Epithelial cell of proximal tubule (primary cell): ENCODE results near the gene SLC6A15. TPM values are rescaled to one million over a fixed set of nuclear protein-coding genes. Genes with fewer than 3 reads are reported as not detected.

Experiments
- DNase-seq: peaks from one replicate; pipeline ENCODE4 v3.0.0-alpha.2; 2011; ENCODE audit warnings: low read depth
- H3K4me3 ChIP-seq: 2 replicates; pipeline ENCODE4 v1.5.1; 2011; ENCODE audit warnings: low read depth, mild to moderate bottlenecking, low read length
- CTCF ChIP-seq: conservative IDR thresholded peaks from 2 replicates; pipeline ENCODE4 v1.5.1; 2012; ENCODE audit warnings: low read depth, mild to moderate bottlenecking, low read length
- total RNA-seq: library from RNA; depleted of rRNA; stranded (reverse); fragments of >200 nt; gene quantifications from 2 replicates; pipeline ENCODE4 v1.2.3, GENCODE V29; 2015

Gene SLC6A15
- total RNA-seq, 1 donor from 2014 or later, result 1.4 TPM

- TF ChIP-seq CTCF, result no peak
- no peak for DNase-seq
- H3K4me3 ChIP-seq, result peak overlapping the region; percentile 59
These were observed 1.9 kb downstream of the SLC6A15 start for GRCh38 chr12:84910549-84911241.

- TF ChIP-seq CTCF, result no peak
- no peak overlapping the region for H3K4me3 ChIP-seq
- DNase-seq, result no peak
These were observed 8.5 kb downstream of the SLC6A15 start for GRCh38 chr12:84904051-84904450.

DNA sequence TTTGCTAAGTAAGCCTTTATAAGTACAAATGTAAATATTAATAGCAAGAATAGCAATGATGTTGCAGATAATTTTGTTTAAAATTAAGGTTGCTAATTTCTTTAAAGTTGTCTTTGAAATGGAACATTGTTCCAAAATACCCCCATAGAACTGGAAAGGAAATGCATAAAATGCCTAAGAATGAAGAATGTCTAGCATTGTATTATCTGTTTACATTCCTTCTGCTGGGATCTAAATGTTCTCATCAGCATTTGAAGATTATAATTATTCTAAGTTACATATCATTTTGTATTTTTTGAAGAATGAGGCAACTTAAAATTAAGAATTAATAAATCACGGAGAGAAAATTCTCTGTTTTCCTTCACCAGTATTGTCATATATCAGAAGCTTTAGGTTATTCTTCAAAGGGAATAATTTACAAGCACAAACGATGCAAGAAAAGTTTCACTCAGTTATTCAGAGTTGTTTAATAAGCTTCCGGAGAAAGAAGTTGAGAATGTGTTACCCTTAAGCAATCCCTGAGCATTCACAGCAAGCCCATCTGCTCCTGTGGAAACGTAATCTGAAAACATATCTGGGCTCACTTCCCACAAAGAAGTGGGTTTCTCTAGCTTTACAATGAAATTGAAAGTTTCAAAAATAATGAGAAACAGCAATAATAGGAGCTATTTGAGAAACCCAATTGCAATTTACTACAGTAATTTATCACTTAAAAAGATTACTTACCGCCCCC is 21.3 kb downstream of the SLC6A15 start:
- no peak overlapping the region for H3K4me3 ChIP-seq
- no peak for DNase-seq
- TF ChIP-seq CTCF, result no peak

DNA sequence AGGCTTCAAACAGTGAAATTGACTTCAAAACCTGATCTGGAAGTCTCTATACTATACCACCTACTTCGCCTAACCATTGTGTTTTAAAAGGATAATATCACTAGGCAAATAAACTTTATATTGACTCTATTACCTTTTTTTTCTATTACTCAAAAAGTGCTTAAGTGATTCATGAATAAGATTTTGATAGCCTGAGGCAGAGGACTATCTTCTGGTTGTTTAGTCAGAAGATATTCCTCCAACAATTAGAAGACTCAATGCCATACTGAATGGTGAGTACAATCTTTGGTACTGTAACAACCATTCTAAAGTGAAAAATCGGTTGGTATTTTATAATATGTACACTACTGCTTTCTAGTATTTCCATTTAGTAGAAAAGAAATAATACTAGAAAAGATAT is 22.8 kb downstream of the SLC6A15 start:
- TF ChIP-seq CTCF, result no peak
- H3K4me3 ChIP-seq, result no peak overlapping the region
- no peak for DNase-seq

DNA sequence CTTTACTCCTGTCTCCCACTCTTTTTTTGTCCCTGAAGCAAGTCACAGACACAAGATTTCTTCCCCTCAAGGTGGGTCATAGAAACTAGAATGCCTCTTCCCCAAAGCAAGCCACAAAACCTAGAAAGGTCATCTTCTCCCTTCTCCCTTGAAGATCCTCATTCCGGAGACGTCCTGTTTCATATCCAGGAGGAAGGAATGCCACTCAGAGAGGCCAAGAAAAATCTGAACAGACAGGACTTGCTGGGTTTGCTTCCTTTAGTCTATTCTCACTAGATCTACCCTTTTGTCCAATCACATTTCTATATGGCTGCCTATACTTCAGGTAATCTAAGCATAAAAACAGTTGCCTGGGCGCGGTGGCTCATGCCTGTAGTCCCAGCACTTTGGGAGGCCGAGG is 23.7 kb downstream of the SLC6A15 start:
- DNase-seq, result no peak
- no peak for TF ChIP-seq CTCF
- H3K4me3 ChIP-seq, result no peak overlapping the region

DNA sequence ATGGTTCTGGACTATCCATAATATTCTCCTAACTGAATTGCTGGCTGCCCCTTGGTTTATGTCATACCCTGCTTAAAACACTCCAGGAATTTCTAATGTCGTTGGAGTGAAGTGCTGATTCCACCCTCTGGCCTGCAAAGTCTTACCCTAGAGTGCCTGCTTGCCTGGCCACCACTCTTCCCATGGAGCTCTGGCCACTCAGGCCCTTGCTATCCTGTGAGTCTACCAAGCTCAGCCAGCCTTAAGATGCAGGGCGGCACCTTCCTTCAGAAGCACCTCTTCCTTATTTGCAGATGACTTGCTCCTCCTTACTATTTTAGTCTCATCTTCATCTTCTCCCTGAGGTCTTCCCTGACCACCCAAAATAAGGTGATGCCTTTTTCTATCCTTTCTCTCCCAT is 35.3 kb downstream of the SLC6A15 start:
- no peak for TF ChIP-seq CTCF
- no peak overlapping the region for H3K4me3 ChIP-seq
- DNase-seq, result no peak
